GM19468 (cell line): ENCODE results near the gene TP73.

ENCODE experiments used
- ATAC-seq: cut with Tn5 transposase; IDR thresholded peaks from one replicate; pipeline ENCODE4 v1.9.1; 2021; ENCODE audit warnings: mild to moderate bottlenecking, moderate library complexity, moderate number of reproducible peaks; ENCODE audit not compliant: unreplicated experiment; ENCODE audit errors: extremely low read depth

The TP73 gene

GRCh38 chr1:3650248-3651025 lies 1.9 kb upstream of the TP73 start:
- no peak for ATAC-seq

- no peak for ATAC-seq
Measured at GRCh38 chr1:3651026-3651929, 1.0 kb upstream of the TP73 start.

DNA sequence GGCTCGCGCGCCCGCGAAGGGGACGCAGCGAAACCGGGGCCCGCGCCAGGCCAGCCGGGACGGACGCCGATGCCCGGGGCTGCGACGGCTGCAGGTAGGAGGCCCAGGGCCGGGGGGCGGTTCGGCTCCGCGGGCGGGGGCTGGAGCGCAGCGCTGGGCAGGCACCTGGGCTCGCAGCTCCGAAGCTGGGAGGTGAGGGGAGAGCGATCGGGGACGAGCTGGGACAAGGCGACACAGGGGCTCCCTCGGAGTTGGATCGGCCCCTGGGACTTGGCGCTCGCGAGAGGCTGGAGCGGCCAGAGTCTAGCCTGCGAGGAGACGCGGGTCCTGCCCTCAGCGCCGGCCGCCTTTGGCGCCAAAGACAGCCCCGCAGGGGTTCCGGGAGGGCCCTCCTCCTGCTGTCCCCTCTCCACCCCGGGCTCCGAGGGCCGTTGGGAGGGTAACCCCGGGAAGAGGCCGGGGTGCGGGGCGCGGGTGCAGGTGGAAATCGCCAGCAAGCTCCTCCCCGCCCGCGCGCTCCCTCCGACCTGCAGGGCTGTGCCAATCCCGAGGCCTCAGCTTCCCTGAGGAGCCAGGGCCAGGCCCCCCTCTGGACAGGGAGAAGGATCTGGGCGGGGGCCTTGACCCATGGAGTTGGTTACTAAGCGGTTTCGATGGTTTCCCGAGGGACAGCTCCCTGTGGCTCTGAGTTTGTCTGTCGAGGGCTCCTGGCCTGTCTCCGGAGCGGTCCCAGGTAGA lies 401 bp downstream of the TP73 start:
- no peak for ATAC-seq

GRCh38 chr1:3653286-3653618 lies 936 bp downstream of the TP73 start:
- no peak for ATAC-seq

GRCh38 chr1:3654549-3655281 lies 2.4 kb downstream of the TP73 start:
- ATAC-seq, result no peak

DNA sequence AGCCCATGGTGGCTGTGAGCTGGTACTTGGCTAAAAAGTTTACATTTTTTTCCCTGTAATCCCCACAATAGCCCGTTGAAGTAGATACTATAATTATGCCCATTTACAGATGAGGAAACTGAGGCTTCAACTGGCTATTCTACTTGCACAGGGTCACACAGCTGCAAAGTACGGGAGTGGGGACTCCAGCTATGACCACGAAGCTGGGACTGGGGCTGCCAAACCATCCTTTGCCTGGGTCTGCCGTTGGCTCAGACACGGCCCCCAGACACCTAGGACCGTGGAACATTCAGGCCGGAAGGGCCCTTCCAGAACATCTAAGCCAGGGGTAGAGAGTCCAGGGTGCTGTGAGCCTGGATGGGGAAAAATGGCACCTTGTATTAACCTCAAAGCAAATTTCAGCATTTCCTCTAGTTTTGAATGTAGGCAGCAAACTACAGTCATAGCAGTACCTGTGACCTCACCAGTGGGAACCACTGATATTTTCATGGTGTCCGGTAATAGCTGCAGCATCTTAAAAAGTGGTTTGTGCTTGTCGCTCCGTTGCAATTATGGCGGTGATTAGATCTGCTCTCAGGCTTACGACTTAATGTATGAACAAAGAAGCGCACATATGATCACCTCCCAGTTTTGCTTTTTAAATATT lies 4.3 kb downstream of the TP73 start:
- ATAC-seq, result peak; percentile 46

DNA sequence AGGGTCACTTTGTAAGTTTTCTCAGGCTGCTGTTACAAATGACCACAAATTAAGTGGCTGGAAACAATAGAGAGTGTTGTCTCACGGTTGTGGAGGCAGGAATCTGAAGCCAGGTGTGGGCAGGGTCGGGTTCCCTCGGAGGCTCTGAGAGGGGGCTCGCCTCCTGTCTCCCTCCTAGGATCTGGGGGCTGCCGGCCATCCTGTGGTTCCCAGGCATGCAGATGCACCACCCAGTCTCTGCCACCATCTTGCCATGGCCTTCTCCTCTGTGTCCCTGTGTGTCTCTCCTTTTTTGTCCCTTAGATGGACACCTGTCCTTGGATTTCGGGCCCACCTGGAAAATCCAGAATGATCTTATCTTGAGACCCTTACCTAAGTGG lies 4.8 kb downstream of the TP73 start:
- ATAC-seq, result no peak

DNA sequence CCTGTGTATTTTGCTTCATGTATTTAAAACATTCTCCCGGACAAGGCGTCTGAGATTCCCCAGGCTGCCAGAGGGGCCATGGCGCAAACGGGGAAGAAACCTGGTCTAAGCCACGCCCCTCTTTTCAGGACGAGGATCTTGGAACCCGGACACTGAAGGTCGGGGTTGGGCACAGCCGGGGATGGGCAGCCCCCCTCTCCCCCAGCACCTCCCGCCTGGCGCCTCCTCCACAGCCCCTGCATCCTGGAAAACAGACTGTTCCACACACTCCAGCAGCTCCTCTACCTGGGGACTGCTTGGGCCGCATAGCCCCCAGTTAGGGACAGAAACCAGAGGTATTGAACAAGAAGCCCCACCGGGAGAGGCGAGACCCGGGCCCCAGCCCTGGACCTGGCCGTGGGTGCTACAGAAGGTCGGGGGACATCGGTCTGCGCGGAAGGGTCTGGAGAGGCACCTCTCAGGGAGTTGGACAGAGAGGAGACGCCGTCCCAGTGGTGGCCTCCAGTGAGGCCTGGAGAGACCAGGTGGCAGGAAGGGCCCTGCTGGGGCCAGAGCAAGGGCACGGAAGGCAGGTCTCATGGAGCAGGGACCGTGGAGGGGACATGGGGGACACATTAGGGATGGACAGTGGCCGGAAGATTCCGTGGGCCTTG lies 5.4 kb downstream of the TP73 start:
- no peak for ATAC-seq

- no peak for ATAC-seq
Measured at GRCh38 chr1:3658231-3658615, 5.9 kb downstream of the TP73 start.

DNA sequence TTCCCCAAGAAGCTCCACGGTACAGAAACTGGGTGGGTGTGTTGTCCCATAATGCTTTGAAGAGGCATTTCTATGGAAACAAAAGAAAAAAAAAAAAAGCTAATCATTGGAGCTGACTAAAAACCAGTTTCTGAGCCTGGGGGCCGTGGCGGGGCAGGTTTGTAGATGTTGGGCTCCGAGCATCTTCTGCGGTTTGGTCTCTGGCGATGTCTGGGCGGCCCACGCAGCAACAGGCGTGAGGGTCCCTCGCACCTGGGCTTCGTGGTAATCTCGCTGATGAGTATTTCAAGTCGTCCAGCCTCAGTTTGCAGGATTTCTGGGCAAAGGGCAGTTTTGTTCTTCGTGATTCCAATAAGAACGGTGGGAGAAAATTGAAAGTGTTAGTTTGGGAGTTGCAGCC lies 6.8 kb downstream of the TP73 start:
- no peak for ATAC-seq

DNA sequence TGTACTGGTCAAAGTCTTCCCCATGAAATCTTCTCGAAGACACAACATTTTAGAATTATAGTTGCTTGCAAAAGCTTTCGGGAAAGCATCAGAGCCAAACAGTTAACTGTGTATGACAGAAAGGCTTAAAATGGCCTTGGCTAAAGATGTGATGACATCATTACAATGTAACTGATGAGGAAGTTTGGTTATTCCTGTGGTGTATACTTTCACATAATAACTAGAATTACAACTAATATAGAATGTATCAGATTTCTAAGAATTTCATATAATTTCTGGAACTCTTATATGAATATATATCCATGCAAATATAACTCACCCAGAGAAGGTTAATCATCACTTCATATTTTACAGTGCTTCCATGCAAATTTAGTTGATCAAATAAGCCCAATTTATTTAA lies 8.4 kb downstream of the TP73 start:
- no peak for ATAC-seq

DNA sequence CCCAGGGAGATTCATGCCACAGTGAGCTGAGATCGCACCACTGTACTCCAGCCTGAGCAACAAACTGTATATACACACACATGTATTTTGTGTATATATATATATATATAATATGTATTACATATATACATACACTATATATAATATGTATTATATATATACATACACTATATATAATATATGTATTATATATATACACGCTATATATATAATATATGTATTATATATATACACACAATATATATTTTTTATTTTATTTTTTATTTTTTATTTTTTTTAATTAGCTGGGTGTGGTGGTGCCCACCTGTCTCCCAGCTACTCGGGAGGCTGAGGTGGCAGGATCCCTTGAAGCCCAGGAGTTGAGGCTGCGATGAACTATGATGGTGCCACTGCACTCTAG lies 9.3 kb downstream of the TP73 start:
- no peak for ATAC-seq

DNA sequence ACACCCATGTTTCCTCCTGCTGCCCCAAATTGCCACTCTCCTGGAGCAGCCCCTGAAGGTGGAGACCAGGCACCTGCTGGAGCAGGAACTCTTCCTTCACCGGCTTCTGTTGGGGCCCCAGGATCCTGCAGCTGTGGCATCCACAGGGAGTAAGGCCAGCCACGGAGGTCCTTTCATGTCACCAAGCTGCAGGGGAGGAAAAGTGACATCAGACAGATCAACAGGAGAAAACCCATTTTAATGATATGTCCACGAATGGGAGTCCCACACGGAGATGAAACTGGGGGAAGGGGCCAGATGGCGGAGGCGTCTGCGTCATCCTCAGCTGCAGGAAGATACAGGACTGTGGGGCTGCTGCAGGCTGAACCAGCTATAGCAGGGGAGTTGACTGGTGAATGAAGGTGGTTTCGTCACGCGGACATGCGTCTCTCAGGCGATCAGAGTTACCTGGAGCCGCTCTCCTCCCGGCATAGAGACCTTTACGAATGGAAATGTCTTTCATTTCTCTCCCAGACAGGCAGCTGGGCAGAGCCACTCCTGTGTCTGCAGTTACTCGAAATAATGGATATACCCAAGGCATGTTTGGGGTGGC lies 9.9 kb downstream of the TP73 start:
- no peak for ATAC-seq

GRCh38 chr1:3663999-3664699 lies 11.8 kb downstream of the TP73 start:
- no peak for ATAC-seq

DNA sequence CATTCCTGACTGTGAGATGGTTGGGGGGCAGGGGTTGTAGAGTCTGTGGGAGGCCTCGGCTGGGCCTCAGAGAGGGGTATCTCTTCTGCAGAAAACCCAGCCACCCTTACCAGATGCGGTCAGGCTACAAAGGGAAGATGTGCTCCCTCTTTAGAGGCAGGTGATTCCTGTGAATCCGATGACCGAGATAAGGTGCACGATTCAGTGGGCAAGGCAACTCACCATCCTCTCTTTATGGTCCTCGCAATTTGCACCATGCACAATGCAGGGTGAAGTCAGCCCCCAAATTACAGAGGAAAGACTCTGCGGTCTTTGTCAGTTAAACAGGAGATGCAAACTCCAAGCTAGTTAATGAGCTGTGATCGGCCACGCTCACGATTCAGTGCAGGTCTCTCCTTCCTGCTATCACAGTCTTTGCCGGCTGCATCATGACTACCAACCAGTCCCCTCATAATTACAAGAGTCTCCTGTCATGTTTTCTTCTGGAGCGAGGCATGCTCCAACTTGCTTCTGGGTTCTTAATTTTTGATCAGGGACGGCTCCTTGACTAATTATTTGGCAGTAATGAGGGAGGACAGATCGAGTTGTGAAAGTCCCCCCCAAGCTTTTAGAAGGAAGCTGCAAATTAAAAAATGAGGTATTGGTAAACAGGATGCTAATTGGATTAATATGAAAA lies 12.5 kb downstream of the TP73 start:
- ATAC-seq, result no peak

DNA sequence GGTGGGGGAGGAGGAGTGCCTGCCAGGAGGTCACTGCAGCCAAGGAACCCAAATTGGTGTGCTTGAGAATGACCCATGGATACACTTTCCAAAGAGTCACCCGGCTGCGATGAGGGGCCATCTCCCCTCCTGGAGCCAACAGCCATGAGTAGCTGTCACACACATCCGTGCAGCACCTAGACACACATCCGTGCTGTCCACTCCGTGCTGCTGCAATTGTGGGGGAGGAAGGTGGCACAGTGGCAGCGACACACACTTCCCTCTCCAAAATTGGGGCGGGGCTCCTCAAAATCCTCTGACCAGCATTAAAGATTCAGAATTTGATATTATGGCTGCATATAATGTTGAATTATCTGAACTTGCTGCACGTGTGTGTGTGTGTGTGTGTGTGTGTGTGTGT lies 15.8 kb downstream of the TP73 start:
- no peak for ATAC-seq

DNA sequence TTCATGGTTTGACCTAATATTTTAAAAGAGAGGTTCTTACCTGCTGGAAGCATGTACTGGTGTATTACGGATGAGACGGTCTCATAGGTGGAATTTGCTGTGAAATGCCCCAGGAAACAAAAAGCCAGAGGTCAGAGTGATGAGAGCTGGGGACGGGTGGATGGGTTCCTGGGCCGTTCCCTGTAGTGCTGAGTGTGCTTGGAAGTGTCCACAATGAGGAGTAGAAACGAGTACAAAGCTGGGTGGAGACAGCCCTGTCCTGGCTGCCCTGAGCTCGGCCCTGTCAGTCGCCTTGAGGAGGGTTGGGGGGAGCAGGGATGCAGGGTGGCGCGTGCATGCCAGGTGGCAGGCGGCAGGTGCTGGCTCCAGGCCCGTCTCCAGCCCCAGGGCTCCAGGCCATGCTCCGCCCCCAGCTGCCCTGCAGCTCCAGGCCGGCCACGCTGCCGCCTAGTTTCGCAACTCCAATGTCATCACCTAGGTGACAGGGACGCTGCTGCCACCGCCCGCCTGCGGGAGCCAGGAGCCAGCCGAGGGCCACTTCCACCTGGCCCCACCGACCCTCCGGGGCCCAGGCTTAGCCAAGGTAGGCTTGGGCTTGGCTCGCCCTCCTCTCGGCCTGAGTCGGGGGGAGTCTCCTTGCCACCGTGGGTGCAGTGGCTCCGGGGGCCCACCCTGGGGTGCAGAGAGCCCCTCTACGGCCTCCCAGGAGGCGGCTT lies 16.4 kb downstream of the TP73 start:
- ATAC-seq, result no peak
